Lung (tissue), 12 donors: ENCODE data around the gene STARD5. TPM values are rescaled to one million over a fixed set of nuclear protein-coding genes. Genes with fewer than 3 reads are reported as not detected.

Experiments used
- ATAC-seq: fragments of 200-7000 bp; cut with Tn5 transposase; one replicate; pipeline ENCODE4 v1.9.1; 2020; ENCODE audit warnings: moderate number of reproducible peaks; ENCODE audit not compliant: insufficient read depth, low FRiP score
- DNase-seq, 3 donors: peaks; one replicate each; pipeline ENCODE4 v3.0.0-alpha.2; 2013 to 2017
- H3K27ac ChIP-seq, 2 donors: one replicate each; pipeline ENCODE4 v1.5.1; 2013; ENCODE audit warnings: mild to moderate bottlenecking in 2 of 2, moderate library complexity in 2 of 2, control low read depth in 1 of 2, inconsistent platforms in 1 of 2, low read depth in 1 of 2, low read length in 1 of 2
- H3K27me3 ChIP-seq, 3 donors: one replicate each; pipeline ENCODE4 v1.5.1; 2013; ENCODE audit warnings: low read length in 2 of 3; ENCODE audit not compliant: control insufficient read depth in 3 of 3, insufficient read depth in 3 of 3
- H3K36me3 ChIP-seq, 4 donors: one replicate each; pipeline ENCODE4 v1.5.1; 2013; ENCODE audit warnings: low read length in 4 of 4, mild to moderate bottlenecking in 1 of 4, moderate library complexity in 1 of 4; ENCODE audit not compliant: control insufficient read depth in 4 of 4, insufficient read depth in 4 of 4
- H3K4me1 ChIP-seq, 5 donors: one replicate each; pipeline ENCODE4 v1.5.1; 2013; ENCODE audit warnings: low read length in 5 of 5, mild to moderate bottlenecking in 2 of 5, moderate library complexity in 1 of 5; ENCODE audit not compliant: control insufficient read depth in 5 of 5, insufficient read depth in 5 of 5
- H3K4me3 ChIP-seq: one replicate; pipeline ENCODE4 v1.5.1; 2013; ENCODE audit warnings: mild to moderate bottlenecking, control low read depth, moderate library complexity
- H3K9ac ChIP-seq, 2 donors: one replicate each; pipeline ENCODE4 v1.5.1; 2013; ENCODE audit warnings: low read length in 2 of 2, control low read depth in 1 of 2; ENCODE audit not compliant: insufficient read depth in 1 of 2
- H3K9me3 ChIP-seq, 4 donors: one replicate each; pipeline ENCODE4 v1.5.1; 2013; ENCODE audit warnings: low read length in 3 of 4, mild to moderate bottlenecking in 1 of 4, moderate library complexity in 1 of 4; ENCODE audit not compliant: control insufficient read depth in 4 of 4, insufficient read depth in 3 of 4
- CTCF ChIP-seq: IDR thresholded peaks from 2 replicates; pipeline ENCODE4 v1.5.1; 2012; ENCODE audit warnings: mild to moderate bottlenecking; ENCODE audit errors: control extremely low read depth, extremely low read depth
- WGBS, 2 donors: extraction: QIAGEN DNeasy Blood & Tissue Kit; methylation state at CpG; one replicate each; pipeline ENCODE4 v1.1.7; 2013; 5-methylcytosine and 5-hydroxymethylcytosine counted together
- polyA plus RNA-seq, 2 donors: library from polyadenylated mRNA; stranded (reverse); fragments of 200-250 nt; gene quantifications; one replicate each; pipeline ENCODE4 v1.2.1, GENCODE V29; 2013
- total RNA-seq, 2 donors: library from RNA; depleted of rRNA in 1 of 2; stranded (reverse); fragments of >200 nt in 1 of 2; gene quantifications; one replicate each; pipeline ENCODE4 v1.2.1, GENCODE V29; 2014 to 2021
- donor health status: control.
- donor health status: control.
- donor health status: Bipolar disorder and iron deficiency.
- donor health status: healthy.
- donor health status: DM: yes; HTN: yes; CAD: no.

STARD5 gene
- total and polyA plus RNA-seq, 4 donors = 2.9 to 7.0 (median 5.0) TPM

- Histone ChIP-seq H3K9me3 (no peaks in the 10 kb centered on the region), H3K9ac (no peak overlapping the region), H3K36me3 (no peaks in the 10 kb centered on the region), H3K4me1 (peaks cover 0 to 19% (median 0%) of the 10 kb centered on the region in 5 donors), H3K4me3 (no peak overlapping the region), H3K27me3 (no peaks in the 10 kb centered on the region), H3K27ac (no peak overlapping the region)
- WGBS, 2 donors = 77 to 85% methylated on average over 3 of the region's 3 CpGs
- DNase-seq = no peak
- no peak for ATAC-seq
- no peak for TF ChIP-seq CTCF
Observed at GRCh38 chr15:81337241-81337640, 13.3 kb upstream of the STARD5 start.

GRCh38 chr15:81336568-81336967 is 12.6 kb upstream of the STARD5 start:
- 85 to 93% methylated on average over 4 of the region's 4 CpGs for WGBS, 2 donors
- no peak overlapping the region for H3K9ac ChIP-seq
- no peaks in the 10 kb centered on the region for H3K9me3 ChIP-seq
- no peak for ATAC-seq
- DNase-seq = no peak
- peaks cover 0 to 19% (median 3%) of the 10 kb centered on the region in 5 donors for H3K4me1 ChIP-seq
- TF ChIP-seq CTCF = no peak
- H3K27ac ChIP-seq = no peak overlapping the region
- H3K36me3 ChIP-seq = no peaks in the 10 kb centered on the region
- no peak overlapping the region for H3K4me3 ChIP-seq
- no peaks in the 10 kb centered on the region for H3K27me3 ChIP-seq

- no peak for ATAC-seq
- Histone ChIP-seq H3K4me3 (no peak overlapping the region), H3K9ac (no peak overlapping the region), H3K4me1 (peaks cover 0 to 19% (median 5%) of the 10 kb centered on the region in 5 donors), H3K36me3 (no peaks in the 10 kb centered on the region), H3K9me3 (no peaks in the 10 kb centered on the region), H3K27me3 (no peaks in the 10 kb centered on the region), H3K27ac (no peak overlapping the region)
- no peak for TF ChIP-seq CTCF
- WGBS, 2 donors = 91 to 93% methylated on average over 4 of the region's 4 CpGs
- DNase-seq = no peak
Observed at GRCh38 chr15:81335631-81336030, 11.7 kb upstream of the STARD5 start.

- Histone ChIP-seq H3K36me3 (no peaks in the 10 kb centered on the region), H3K27ac (no peak overlapping the region), H3K4me1 (peaks cover 0 to 19% (median 5%) of the 10 kb centered on the region in 5 donors), H3K4me3 (no peak overlapping the region), H3K27me3 (no peaks in the 10 kb centered on the region), H3K9ac (no peak overlapping the region), H3K9me3 (no peaks in the 10 kb centered on the region)
- peak in 2 of 3 donors; percentile 13 to 26 for DNase-seq
- 93% methylated on average over 10 of the region's 10 CpGs for WGBS, 2 donors
- ATAC-seq = no peak
- no peak for TF ChIP-seq CTCF
Observed at GRCh38 chr15:81334768-81335435, 11.0 kb upstream of the STARD5 start.
